HepG2 (cell line): ENCODE results near the gene LDLRAD4. TPM values are rescaled to one million over a fixed set of nuclear protein-coding genes. Genes with fewer than 3 reads are reported as not detected.

ENCODE experiments used
- CENPT ChIP-seq: sonication (generic); formaldehyde crosslinking; IDR thresholded peaks from 2 replicates; pipeline ENCODE4 v1.8.0; 2022; ENCODE audit warnings: low read depth, mild to moderate bottlenecking, moderate library complexity, missing genetic modification reagents
- FIP1L1 ChIP-seq: fragments of 200-400 bp; formaldehyde crosslinking; IDR thresholded peaks from 2 replicates; pipeline ENCODE4 v1.6.1; 2018; ENCODE audit warnings: low read depth, mild to moderate bottlenecking, low read length, moderate library complexity, borderline replicate concordance; ENCODE audit not compliant: insufficient read depth
- RELA ChIP-seq: sonication (generic); formaldehyde crosslinking; IDR thresholded peaks from 2 replicates; pipeline ENCODE4 v1.4.0; 2020; ENCODE audit warnings: missing genetic modification reagents
- SMARCC2 ChIP-seq: fragments of 450-650 bp; IDR thresholded peaks from 2 replicates; pipeline ENCODE4 v1.6.1; 2017; ENCODE audit warnings: antibody characterized with exemption, mild to moderate bottlenecking
- ZBTB7B ChIP-seq: sonication (generic); formaldehyde crosslinking; IDR thresholded peaks from 2 replicates; pipeline ENCODE4 v1.4.0; 2020; ENCODE audit warnings: missing genetic modification reagents
- ZNF816 ChIP-seq: sonication (generic); formaldehyde crosslinking; IDR thresholded peaks from 2 replicates; pipeline ENCODE4 v1.8.0; 2022; ENCODE audit warnings: missing genetic modification reagents, mild to moderate bottlenecking, borderline replicate concordance
- ZSCAN20 ChIP-seq: sonication (generic); formaldehyde crosslinking; IDR thresholded peaks from 2 replicates; pipeline ENCODE4 v1.4.0; 2020; ENCODE audit warnings: missing genetic modification reagents, mild to moderate bottlenecking, borderline replicate concordance
- ZZZ3 ChIP-seq: sonication (generic); formaldehyde crosslinking; IDR thresholded peaks from 2 replicates; pipeline ENCODE4 v1.4.0; 2020; ENCODE audit warnings: missing genetic modification reagents, mild to moderate bottlenecking, borderline replicate concordance
- polyA plus RNA-seq, 8 experiments: library from polyadenylated mRNA; depleted of rRNA in 3 of 8; stranded (reverse) in 7 of 8; unstranded in 1 of 8; fragments of >200 nt; fragmentation: Illumina TruSeq in 4 of 8; extraction: Trizol in 4 of 8; gene quantifications; 2 replicates each; pipeline versions ENCODE4 v1.2.1 to v1.2.3, GENCODE V29; 2011 to 2016; ENCODE audit warnings: low read depth in 4 of 8, missing spikeins in 1 of 8, mixed read lengths in 1 of 8; ENCODE audit not compliant: insufficient read depth in 1 of 8
- total RNA-seq, 5 experiments: library from RNA; depleted of rRNA; stranded (reverse); fragments of >200 nt; fragmentation: Illumina TruSeq; extraction: Trizol; gene quantifications; 2 replicates each; pipeline ENCODE4 v1.2.3, GENCODE V29; 2016; ENCODE audit warnings: low read depth in 1 of 5
- TF ChIP-seq, protein P1 (sequence below): sonication (generic); formaldehyde crosslinking; IDR thresholded peaks from 2 replicates; pipeline ENCODE4 v1.4.0; 2020; ENCODE audit warnings: mild to moderate bottlenecking, missing genetic modification reagents
- TF ChIP-seq, protein P2 (sequence below): sonication (generic); formaldehyde crosslinking; IDR thresholded peaks from 2 replicates; pipeline ENCODE4 v1.5.0; 2020; ENCODE audit warnings: missing genetic modification reagents
- TF ChIP-seq, protein P3 (sequence below), 2 experiments: IDR thresholded peaks; 2 replicates each; pipeline ENCODE4 v1.6.1; 2011 to 2012; ENCODE audit warnings: low read length in 2 of 2, borderline replicate concordance in 1 of 2, low read depth in 1 of 2, mild to moderate bottlenecking in 1 of 2, moderate library complexity in 1 of 2
- TF ChIP-seq, protein P4 (sequence below): fragments of 450-650 bp; IDR thresholded peaks from 2 replicates; pipeline ENCODE4 v1.6.1; 2016

Gene LDLRAD4
- total and polyA plus RNA-seq, 2 of the 13 experiments (the other 11 are each of a cell fraction or from before 2014, with no cell fraction given), result 13.6 to 20.9 TPM

DNA sequence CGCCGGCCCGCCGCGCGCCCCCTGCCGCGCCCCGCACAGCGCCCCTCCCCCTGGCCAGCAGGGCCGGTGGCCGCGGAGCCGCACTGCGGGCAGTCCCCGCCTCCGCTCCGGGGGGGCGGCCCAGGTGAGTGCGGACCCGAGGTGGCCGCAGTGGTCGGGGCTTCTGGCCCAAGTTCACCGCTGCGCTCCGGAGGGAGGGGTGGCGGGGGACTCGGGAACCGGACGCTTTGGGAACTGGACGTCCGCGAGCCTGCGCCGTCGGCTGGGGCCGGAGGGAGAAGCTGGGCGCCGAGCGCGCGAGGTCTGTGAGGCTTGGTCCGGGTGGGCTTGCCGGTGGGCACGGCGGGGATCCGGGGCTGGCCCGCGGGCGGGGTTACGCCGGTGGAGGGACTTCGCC lies 591 bp upstream of the LDLRAD4 start (continued):
- TF ChIP-seq, protein P1, sequence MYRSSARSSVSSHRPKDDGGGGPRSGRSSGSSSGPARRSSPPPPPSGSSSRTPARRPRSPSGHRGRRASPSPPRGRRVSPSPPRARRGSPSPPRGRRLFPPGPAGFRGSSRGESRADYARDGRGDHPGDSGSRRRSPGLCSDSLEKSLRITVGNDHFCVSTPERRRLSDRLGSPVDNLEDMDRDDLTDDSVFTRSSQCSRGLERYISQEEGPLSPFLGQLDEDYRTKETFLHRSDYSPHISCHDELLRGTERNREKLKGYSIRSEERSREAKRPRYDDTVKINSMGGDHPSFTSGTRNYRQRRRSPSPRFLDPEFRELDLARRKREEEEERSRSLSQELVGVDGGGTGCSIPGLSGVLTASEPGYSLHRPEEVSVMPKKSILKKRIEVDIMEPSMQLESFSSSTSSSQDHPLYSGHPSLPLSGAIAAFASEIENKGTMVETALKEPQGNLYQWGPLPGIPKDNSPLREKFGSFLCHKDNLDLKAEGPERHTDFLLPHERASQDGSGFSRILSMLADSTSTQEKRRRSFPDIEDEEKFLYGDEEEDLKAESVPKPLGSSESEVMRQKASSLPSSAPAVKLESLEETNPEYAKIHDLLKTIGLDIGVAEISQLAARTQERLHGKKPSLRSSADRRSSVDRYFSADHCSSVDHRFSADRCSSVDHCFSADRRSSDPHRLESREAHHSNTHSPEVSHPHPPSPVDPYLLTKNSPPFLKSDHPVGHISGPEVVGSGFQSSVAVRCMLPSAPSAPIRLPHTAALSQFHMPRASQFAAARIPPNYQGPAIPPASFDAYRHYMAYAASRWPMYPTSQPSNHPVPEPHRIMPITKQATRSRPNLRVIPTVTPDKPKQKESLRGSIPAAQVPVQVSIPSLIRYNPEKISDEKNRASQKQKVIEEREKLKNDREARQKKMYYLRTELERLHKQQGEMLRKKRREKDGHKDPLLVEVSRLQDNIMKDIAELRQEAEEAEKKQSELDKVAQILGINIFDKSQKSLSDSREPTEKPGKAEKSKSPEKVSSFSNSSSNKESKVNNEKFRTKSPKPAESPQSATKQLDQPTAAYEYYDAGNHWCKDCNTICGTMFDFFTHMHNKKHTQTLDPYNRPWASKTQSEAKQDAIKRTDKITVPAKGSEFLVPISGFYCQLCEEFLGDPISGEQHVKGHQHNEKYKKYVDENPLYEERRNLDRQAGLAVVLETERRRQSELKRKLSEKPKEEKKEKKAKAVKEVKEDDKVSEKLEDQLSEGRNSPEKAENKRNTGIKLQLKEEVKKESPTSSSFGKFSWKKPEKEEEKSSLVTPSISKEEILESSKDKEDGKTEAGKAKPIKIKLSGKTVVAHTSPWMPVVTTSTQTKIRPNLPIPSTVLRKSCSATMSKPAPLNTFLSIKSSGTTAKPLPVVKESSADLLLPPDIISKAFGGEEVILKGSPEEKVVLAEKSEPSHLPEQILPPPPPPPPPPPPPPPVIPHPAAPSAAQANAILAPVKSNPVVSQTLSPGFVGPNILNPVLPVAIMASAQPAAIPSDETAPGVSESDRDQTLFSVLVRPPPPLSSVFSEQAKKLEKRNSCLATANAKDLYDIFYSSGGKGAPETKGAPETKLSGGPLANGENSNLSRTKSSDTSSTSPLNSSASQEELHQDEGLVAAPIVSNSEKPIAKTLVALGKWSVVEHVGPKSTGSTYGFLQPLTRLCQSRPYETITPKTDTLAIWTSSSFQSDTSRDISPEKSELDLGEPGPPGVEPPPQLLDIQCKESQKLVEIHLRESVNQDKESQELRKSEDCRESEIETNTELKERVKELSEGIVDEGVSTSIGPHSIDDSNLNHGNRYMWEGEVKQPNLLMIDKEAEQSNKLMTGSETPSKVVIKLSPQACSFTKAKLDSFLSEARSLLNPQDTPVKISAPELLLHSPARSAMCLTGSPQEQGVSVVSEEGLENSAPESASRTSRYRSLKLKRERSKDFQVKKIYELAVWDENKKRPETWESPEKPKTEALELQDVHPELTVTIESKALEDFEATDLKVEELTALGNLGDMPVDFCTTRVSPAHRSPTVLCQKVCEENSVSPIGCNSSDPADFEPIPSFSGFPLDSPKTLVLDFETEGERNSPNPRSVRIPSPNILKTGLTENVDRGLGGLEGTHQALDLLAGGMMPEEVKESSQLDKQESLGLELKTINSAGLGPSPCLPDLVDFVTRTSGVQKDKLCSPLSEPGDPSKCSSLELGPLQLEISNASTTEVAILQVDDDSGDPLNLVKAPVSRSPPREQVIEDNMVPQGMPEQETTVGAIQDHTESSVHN (CRISPR knock-in tag), result no peak
- TF ChIP-seq, protein P2, sequence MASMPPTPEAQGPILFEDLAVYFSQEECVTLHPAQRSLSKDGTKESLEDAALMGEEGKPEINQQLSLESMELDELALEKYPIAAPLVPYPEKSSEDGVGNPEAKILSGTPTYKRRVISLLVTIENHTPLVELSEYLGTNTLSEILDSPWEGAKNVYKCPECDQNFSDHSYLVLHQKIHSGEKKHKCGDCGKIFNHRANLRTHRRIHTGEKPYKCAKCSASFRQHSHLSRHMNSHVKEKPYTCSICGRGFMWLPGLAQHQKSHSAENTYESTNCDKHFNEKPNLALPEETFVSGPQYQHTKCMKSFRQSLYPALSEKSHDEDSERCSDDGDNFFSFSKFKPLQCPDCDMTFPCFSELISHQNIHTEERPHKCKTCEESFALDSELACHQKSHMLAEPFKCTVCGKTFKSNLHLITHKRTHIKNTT (CRISPR knock-in tag), result no peak
- TF ChIP-seq, protein P3, sequence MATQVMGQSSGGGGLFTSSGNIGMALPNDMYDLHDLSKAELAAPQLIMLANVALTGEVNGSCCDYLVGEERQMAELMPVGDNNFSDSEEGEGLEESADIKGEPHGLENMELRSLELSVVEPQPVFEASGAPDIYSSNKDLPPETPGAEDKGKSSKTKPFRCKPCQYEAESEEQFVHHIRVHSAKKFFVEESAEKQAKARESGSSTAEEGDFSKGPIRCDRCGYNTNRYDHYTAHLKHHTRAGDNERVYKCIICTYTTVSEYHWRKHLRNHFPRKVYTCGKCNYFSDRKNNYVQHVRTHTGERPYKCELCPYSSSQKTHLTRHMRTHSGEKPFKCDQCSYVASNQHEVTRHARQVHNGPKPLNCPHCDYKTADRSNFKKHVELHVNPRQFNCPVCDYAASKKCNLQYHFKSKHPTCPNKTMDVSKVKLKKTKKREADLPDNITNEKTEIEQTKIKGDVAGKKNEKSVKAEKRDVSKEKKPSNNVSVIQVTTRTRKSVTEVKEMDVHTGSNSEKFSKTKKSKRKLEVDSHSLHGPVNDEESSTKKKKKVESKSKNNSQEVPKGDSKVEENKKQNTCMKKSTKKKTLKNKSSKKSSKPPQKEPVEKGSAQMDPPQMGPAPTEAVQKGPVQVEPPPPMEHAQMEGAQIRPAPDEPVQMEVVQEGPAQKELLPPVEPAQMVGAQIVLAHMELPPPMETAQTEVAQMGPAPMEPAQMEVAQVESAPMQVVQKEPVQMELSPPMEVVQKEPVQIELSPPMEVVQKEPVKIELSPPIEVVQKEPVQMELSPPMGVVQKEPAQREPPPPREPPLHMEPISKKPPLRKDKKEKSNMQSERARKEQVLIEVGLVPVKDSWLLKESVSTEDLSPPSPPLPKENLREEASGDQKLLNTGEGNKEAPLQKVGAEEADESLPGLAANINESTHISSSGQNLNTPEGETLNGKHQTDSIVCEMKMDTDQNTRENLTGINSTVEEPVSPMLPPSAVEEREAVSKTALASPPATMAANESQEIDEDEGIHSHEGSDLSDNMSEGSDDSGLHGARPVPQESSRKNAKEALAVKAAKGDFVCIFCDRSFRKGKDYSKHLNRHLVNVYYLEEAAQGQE (IDR thresholded peaks at IDR 0.05; ENCODE audit: borderline replicate concordance in 1 of 2, low read depth in 1 of 2, low read length in 2 of 2), result no peak
- TF ChIP-seq CENPT (CRISPR knock-in tag) (no peak), ZNF816 (CRISPR knock-in tag) (no peak), FIP1L1 (no peak), SMARCC2 (no peak), ZZZ3 (CRISPR knock-in tag) (no peak), ZSCAN20 (CRISPR knock-in tag) (no peak), RELA (CRISPR knock-in tag) (no peak), ZBTB7B (peak; percentile 50; the same call in 1 of the 2 replicates)
- TF ChIP-seq, protein P4, sequence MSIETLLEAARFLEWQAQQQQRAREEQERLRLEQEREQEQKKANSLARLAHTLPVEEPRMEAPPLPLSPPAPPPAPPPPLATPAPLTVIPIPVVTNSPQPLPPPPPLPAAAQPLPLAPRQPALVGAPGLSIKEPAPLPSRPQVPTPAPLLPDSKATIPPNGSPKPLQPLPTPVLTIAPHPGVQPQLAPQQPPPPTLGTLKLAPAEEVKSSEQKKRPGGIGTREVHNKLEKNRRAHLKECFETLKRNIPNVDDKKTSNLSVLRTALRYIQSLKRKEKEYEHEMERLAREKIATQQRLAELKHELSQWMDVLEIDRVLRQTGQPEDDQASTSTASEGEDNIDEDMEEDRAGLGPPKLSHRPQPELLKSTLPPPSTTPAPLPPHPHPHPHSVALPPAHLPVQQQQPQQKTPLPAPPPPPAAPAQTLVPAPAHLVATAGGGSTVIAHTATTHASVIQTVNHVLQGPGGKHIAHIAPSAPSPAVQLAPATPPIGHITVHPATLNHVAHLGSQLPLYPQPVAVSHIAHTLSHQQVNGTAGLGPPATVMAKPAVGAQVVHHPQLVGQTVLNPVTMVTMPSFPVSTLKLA, result no peak
